GM12873 (cell line): ENCODE data around the gene AP1G1.

Experiments
- CTCF ChIP-seq: IDR thresholded peaks from 2 replicates; pipeline ENCODE4 v1.5.1; 2012; ENCODE audit warnings: low read depth, mild to moderate bottlenecking, moderate library complexity, low read length, control low read depth; ENCODE audit not compliant: insufficient read depth; ENCODE audit errors: missing control alignments

AP1G1 gene

GRCh38 chr16:71762186-71762585 lies 46.4 kb downstream of the AP1G1 start:
- TF ChIP-seq CTCF, result no peak

GRCh38 chr16:71761097-71761496 lies 47.5 kb downstream of the AP1G1 start:
- TF ChIP-seq CTCF, result no peak

- no peak for TF ChIP-seq CTCF
Observed at GRCh38 chr16:71758293-71758760, 50.3 kb downstream of the AP1G1 start.

- TF ChIP-seq CTCF, result no peak
Observed at GRCh38 chr16:71754652-71755051, 54.0 kb downstream of the AP1G1 start.

- TF ChIP-seq CTCF, result no peak
Observed at GRCh38 chr16:71754108-71754507, 54.5 kb downstream of the AP1G1 start.

GRCh38 chr16:71748226-71748625 lies 60.4 kb downstream of the AP1G1 start:
- no peak for TF ChIP-seq CTCF

- peak; percentile 59 for TF ChIP-seq CTCF
Observed at GRCh38 chr16:71746442-71747046, 62.1 kb downstream of the AP1G1 start.

- no peak for TF ChIP-seq CTCF
Observed at GRCh38 chr16:71738855-71739254, 69.8 kb downstream of the AP1G1 start.
